Nephron (organoid): ENCODE measurements around the gene COMMD8.

Experiments used
- H3K27ac Mint-ChIP-seq, 3 experiments: 2 replicates each; pipeline ENCODE4 v1.8.0; 2020; ENCODE audit warnings: mixed read lengths in 3 of 3, mild to moderate bottlenecking in 2 of 3, moderate library complexity in 1 of 3
- H3K27me3 Mint-ChIP-seq: 2 replicates; pipeline ENCODE4 v1.8.0; 2021; ENCODE audit warnings: low read depth, mild to moderate bottlenecking, moderate library complexity, mixed read lengths
- H3K36me3 Mint-ChIP-seq: 2 replicates; pipeline ENCODE4 v1.8.0; 2020; ENCODE audit warnings: low read depth, mixed read lengths
- H3K4me1 Mint-ChIP-seq: 2 replicates; pipeline ENCODE4 v1.8.0; 2020; ENCODE audit warnings: mixed read lengths
- H3K4me3 Mint-ChIP-seq, 3 experiments: 2 replicates each; pipeline ENCODE4 v1.8.0; 2020; ENCODE audit warnings: mild to moderate bottlenecking in 3 of 3, mixed read lengths in 3 of 3, moderate library complexity in 2 of 3
- H3K9me3 Mint-ChIP-seq: 2 replicates; pipeline ENCODE4 v1.8.0; 2020; ENCODE audit warnings: mixed read lengths
- TF ChIP-seq, protein P1 (sequence below), 3 experiments: fragments of 200-600 bp; sonication (generic); IDR thresholded peaks; one replicate each; pipeline ENCODE4 v1.5.0; 2021; ENCODE audit warnings: antibody characterized with exemption in 3 of 3; ENCODE audit not compliant: unreplicated experiment in 3 of 3

The COMMD8 gene

DNA sequence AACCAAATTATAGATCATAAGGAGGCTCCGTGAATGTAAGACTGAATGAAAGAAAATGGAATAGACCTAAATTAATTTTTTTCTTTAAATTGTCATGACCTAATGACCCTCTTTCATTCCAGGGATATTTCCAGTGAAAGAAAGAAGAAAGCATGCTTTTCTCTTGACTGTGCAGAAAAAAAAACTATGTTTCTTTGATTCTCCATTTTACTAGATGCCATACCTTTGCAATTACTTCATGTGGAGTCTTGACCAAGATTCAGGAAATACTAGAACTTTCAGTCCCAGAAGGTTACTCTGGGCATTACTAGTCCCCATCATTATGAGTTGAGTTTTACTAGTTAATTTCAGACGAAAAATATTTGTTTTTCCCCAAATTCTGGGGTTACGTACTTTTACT, 6.4 kb upstream of the COMMD8 start:
- Mint-ChIP-seq H3K4me1 (peaks cover 6% of the 10 kb centered on the region), H3K27ac (no peak overlapping the region), H3K36me3 (no peaks in the 10 kb centered on the region), H3K9me3 (no peaks in the 10 kb centered on the region), H3K27me3 (no peaks in the 10 kb centered on the region), H3K4me3 (no peak overlapping the region)
- TF ChIP-seq, protein P1, sequence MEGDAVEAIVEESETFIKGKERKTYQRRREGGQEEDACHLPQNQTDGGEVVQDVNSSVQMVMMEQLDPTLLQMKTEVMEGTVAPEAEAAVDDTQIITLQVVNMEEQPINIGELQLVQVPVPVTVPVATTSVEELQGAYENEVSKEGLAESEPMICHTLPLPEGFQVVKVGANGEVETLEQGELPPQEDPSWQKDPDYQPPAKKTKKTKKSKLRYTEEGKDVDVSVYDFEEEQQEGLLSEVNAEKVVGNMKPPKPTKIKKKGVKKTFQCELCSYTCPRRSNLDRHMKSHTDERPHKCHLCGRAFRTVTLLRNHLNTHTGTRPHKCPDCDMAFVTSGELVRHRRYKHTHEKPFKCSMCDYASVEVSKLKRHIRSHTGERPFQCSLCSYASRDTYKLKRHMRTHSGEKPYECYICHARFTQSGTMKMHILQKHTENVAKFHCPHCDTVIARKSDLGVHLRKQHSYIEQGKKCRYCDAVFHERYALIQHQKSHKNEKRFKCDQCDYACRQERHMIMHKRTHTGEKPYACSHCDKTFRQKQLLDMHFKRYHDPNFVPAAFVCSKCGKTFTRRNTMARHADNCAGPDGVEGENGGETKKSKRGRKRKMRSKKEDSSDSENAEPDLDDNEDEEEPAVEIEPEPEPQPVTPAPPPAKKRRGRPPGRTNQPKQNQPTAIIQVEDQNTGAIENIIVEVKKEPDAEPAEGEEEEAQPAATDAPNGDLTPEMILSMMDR (IDR thresholded peaks at IDR 0.05; ENCODE audit: unreplicated experiment in 3 of 3), result no peak

DNA sequence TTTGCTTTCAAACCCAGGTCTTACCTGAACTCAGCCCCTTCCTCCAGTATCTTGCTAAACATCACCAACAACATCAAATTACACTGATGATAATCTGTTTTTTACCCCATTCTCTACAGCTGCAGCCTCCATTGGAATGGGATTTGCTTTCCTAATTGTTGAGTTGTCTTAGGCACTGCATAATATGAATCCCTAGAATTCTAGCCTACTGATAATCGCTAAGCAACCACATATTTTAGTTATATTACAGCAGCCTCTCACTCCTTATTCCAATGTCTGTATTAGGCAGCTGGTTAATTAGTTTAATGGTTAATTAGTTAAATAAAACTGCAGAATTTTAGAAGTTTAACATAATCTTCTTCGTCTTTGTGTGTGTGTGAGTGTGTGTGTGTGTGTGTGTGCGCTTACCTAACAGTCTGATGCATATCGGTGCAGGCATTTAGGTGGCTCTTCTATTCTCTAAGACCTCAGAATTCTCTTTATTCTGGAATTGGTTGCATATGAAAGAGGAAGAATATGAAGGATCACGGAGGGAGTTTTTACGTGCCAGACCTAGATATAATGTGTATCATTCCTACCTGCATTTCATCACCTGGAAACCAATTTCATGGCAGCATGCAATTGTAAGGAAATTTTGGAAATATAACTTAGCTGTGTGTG, 5.3 kb upstream of the COMMD8 start:
- Mint-ChIP-seq H3K4me3 (no peak overlapping the region), H3K9me3 (no peaks in the 10 kb centered on the region), H3K27me3 (no peaks in the 10 kb centered on the region), H3K27ac (peak overlapping the region; percentile 4 to 59 (median 12)), H3K36me3 (no peaks in the 10 kb centered on the region), H3K4me1 (peaks cover 7% of the 10 kb centered on the region)
- TF ChIP-seq, protein P1 (IDR thresholded peaks at IDR 0.05; ENCODE audit: unreplicated experiment in 3 of 3), result no peak

DNA sequence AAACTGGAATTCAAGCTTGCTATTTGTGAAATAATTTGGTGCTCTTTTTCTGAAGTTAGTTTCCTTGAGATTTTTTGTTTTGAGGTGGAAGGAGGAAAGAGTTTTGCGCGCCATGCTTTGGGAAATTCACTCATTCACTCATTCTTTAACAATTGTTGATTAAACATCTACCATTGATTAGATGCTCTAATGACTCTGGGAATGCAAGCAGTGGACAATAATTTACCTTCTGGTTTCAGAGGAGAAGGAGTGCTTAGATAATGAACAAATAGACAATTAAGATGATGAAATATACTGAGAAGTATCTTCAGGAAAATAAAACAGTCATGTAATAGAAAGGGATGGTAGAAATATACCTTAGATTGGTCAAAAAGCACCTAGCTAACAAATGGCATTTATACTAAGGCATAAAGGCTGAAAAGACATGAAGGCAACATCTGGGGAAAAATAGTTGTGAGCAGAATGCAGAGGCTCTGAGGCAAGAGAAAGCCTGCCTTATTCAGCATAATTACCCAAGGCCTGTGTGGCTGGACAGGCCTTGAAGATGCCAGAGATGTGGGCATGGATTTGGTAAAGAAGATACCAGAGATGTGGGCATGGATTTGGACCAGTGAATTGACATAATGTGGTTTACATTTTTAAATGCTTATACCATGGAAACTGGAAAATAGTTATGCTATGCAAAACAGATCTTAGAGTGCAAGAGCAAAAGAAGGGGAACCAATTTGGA, 2.7 kb upstream of the COMMD8 start:
- H3K9me3 Mint-ChIP-seq, result no peaks in the 10 kb centered on the region

DNA sequence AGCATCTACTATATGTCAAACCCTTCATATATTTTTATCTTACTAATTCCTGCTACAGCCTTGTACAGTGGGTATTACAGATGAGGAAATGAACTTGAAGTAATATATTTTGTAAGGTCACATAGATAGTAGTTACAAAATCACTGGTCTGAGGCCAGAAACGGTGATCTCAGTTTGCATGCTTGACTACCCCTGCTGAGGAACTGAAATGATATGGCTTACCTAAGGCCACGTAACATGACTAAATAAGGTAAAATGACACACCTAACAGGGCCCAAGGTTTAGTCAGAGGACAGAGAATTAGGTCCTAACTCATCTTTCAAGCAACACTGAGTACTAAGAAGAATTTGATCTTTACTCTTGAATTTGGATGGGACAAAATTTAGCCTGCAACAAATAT, 1.5 kb upstream of the COMMD8 start:
- peak overlapping the region in 1 of 3 experiments; percentile 27 for H3K4me3 Mint-ChIP-seq
- no peaks in the 10 kb centered on the region for H3K9me3 Mint-ChIP-seq
- peak overlapping the region in 2 of 3 experiments; percentile 26 to 74 for H3K27ac Mint-ChIP-seq
- TF ChIP-seq, protein P1 (IDR thresholded peaks at IDR 0.05; ENCODE audit: unreplicated experiment in 3 of 3), result no peak
- peaks cover 32% of the 10 kb centered on the region for H3K4me1 Mint-ChIP-seq
- no peaks in the 10 kb centered on the region for H3K27me3 Mint-ChIP-seq
- H3K36me3 Mint-ChIP-seq, result peaks cover 6% of the 10 kb centered on the region

More for the DNA sequence above, 2.7 kb upstream of the COMMD8 start:
- Mint-ChIP-seq H3K4me1 (peaks cover 29% of the 10 kb centered on the region), H3K4me3 (no peak overlapping the region), H3K27me3 (no peaks in the 10 kb centered on the region), H3K27ac (peak overlapping the region; percentile 58 to 74 (median 70)), H3K36me3 (no peaks in the 10 kb centered on the region)
- TF ChIP-seq, protein P1 (IDR thresholded peaks at IDR 0.05; ENCODE audit: unreplicated experiment in 3 of 3), result no peak

DNA sequence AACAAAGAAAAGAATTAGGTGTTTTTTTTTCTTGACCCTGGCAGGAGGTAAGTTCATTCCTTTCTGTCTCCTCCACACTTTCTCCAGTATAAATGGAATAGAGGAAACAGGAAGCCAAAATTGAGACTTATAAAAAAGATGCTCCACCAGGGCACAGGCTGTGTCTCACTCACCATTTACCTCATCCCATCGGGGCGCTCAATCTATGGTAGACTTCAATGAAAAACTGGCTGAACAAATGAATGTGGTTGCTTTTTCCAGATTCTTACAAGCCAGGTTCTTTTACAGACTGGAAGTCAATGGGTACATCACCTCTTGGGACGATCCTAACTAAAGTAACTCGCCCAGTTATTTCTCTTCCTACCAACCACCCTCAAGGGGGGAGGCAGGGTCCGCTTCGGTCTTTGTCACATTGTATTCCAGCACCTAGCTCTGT, 685 bp downstream of the COMMD8 start:
- no peaks in the 10 kb centered on the region for H3K27me3 Mint-ChIP-seq
- peak overlapping the region; percentile 54 to 91 (median 79) for H3K27ac Mint-ChIP-seq
- no peaks in the 10 kb centered on the region for H3K9me3 Mint-ChIP-seq
- TF ChIP-seq, protein P1 (IDR thresholded peaks at IDR 0.05; ENCODE audit: unreplicated experiment in 3 of 3), result no peak
- H3K4me1 Mint-ChIP-seq, result peaks cover 26% of the 10 kb centered on the region
- H3K4me3 Mint-ChIP-seq, result peak overlapping the region; percentile 86 to 92 (median 90)
- H3K36me3 Mint-ChIP-seq, result peaks cover 25% of the 10 kb centered on the region
